Panc1 (cell line): ENCODE results near the gene SERP2. TPM values are rescaled to one million over a fixed set of nuclear protein-coding genes. Genes with fewer than 3 reads are reported as not detected.
A peak's percentile ranks its signal among the peaks of the same experiment; 100 is the strongest.

Source experiments
- ATAC-seq: fragments of 200-7000 bp; cut with Tn5 transposase; 2 replicates; pipeline ENCODE4 v1.9.1; 2020; ENCODE audit warnings: mild to moderate bottlenecking, moderate library complexity
- BruUV-seq: library from RNA; stranded (reverse); fragments of 400-500 nt; replicated peaks from 2 replicates; lab custom pipeline; 2021; lab: Mats Ljungman, UMichigan
- CTCF ChIA-PET: fragments of 300-600 bp; sonication (Branson Sonifier 250); formaldehyde crosslinking; loops from one replicate; lab custom pipeline; 2022; ENCODE audit warnings: antibody characterized with exemption; lab: Charles Lee
- POLR2A ChIA-PET: fragments of 300-600 bp; sonication (Branson Sonifier 250); formaldehyde crosslinking; loops from one replicate; lab custom pipeline; 2022; ENCODE audit warnings: antibody characterized with exemption; lab: Charles Lee
- DNase-seq: peaks from one replicate; pipeline ENCODE4 v3.0.0-alpha.2; 2010; ENCODE audit warnings: low read depth, low spot score
- H3K27ac ChIP-seq: 2 replicates; pipeline ENCODE4 v1.5.1; 2011; ENCODE audit warnings: mild to moderate bottlenecking, low read length, inconsistent platforms
- H3K27me3 ChIP-seq: fragments of 200-500 bp; sonication (Bioruptor generic); 2 replicates; pipeline ENCODE4 v1.6.0; 2014; ENCODE audit warnings: low read length, inconsistent platforms; ENCODE audit not compliant: control insufficient read depth, insufficient read depth
- H3K36me3 ChIP-seq: fragments of 200-500 bp; sonication (Bioruptor generic); 2 replicates; pipeline ENCODE4 v1.5.1; 2014; ENCODE audit warnings: inconsistent platforms, mild to moderate bottlenecking, low read length, moderate library complexity; ENCODE audit not compliant: control insufficient read depth, insufficient read depth
- H3K4me1 ChIP-seq: 2 replicates; pipeline ENCODE4 v1.5.1; 2011; ENCODE audit warnings: inconsistent platforms, mild to moderate bottlenecking, low read length, moderate library complexity; ENCODE audit not compliant: control insufficient read depth, insufficient read depth
- H3K4me3 ChIP-seq, 2 experiments: 2 replicates each; pipeline ENCODE4 v1.5.1; 2011 to 2012; ENCODE audit warnings: low read depth in 2 of 2, low read length in 2 of 2, mild to moderate bottlenecking in 2 of 2, inconsistent platforms in 1 of 2, moderate library complexity in 1 of 2
- H3K9me3 ChIP-seq: fragments of 200-500 bp; sonication (Bioruptor generic); 2 replicates; pipeline ENCODE4 v1.5.1; 2014; ENCODE audit warnings: low read depth, mild to moderate bottlenecking, inconsistent platforms, low read length, moderate library complexity; ENCODE audit not compliant: control insufficient read depth, insufficient read depth
- CTCF ChIP-seq: fragments of 450-650 bp; IDR thresholded peaks from 2 replicates; pipeline ENCODE4 v1.5.1; 2017; ENCODE audit warnings: mild to moderate bottlenecking
- POLR2AphosphoS5 ChIP-seq: IDR thresholded peaks from 2 replicates; pipeline ENCODE4 v1.6.1; 2012; ENCODE audit warnings: mild to moderate bottlenecking, low read depth, low read length, moderate library complexity
- REST ChIP-seq, 2 experiments: IDR thresholded peaks; 2 replicates each; pipeline ENCODE4 v1.6.1; 2011 to 2012; ENCODE audit warnings: low read depth in 2 of 2, control low read depth in 1 of 2, low read length in 1 of 2, mild to moderate bottlenecking in 1 of 2, moderate library complexity in 1 of 2; ENCODE audit not compliant: insufficient read depth in 1 of 2
- SIN3A ChIP-seq: IDR thresholded peaks from 2 replicates; pipeline ENCODE4 v1.6.1; 2012; ENCODE audit warnings: low read depth, mild to moderate bottlenecking, low read length, moderate library complexity, borderline replicate concordance; ENCODE audit not compliant: insufficient read depth
- TCF7L2 ChIP-seq: IDR thresholded peaks from 2 replicates; pipeline ENCODE4 v1.6.1; 2011; ENCODE audit warnings: mild to moderate bottlenecking, low read depth, low read length, inconsistent platforms
- in situ Hi-C: cut with HindIII; loops from 2 replicates; pipeline ENCODE4 v1.10.0; 2016; ENCODE audit warnings: low sequenced_read_pairs, low pct_unique_long_range_greater_than_20kb
- intact Hi-C: fragments of 100-400 bp; cut with micrococcal nuclease; formaldehyde crosslinking; loops from one replicate; pipeline ENCODE4 v1.10.0; 2022; ENCODE audit not compliant: unreplicated experiment
- total RNA-seq: library from RNA; stranded (reverse); gene quantifications from one replicate; pipeline ENCODE4 v1.2.1, GENCODE V29; 2021; ENCODE audit not compliant: unreplicated experiment

SERP2 gene
- total RNA-seq, 1 experiment from 2014 or later, result 0.18 TPM

GRCh38 chr13:44437356-44438233, 64.0 kb downstream of the SERP2 start:
- intact Hi-C loops (loop anchor here (1.0 kb wide), 2 partner anchors 386 to 532 kb away; no protein-coding TSS in a partner anchor), in situ Hi-C loops (no loop called here)
- POLR2A ChIA-PET, result interaction anchor here (0.6 to 1.3 kb wide), 3 partner anchors 131 to 450 kb away, joined by 3 to 4 read pairs (median 3); no protein-coding TSS in a partner anchor
- Histone ChIP-seq H3K27me3 (no peaks in the 10 kb centered on the region), H3K9me3 (no peaks in the 10 kb centered on the region), H3K4me3 (peak overlapping the region; percentile 50 to 61), H3K27ac (peak overlapping the region; percentile 63), H3K36me3 (peaks cover 12% of the 10 kb centered on the region; the same call in 1 of the 2 replicates), H3K4me1 (peaks cover 6% of the 10 kb centered on the region; the same call in 1 of the 2 replicates)
- CTCF ChIA-PET, result interaction anchor here (0.7 to 1.1 kb wide), 2 partner anchors 291 to 529 kb away, joined by 8 to 13 read pairs; no protein-coding TSS in a partner anchor
- no peak for DNase-seq
- BruUV-seq, result no TSS peak
- TF ChIP-seq TCF7L2 (no peak), SIN3A (no peak), CTCF (peak; percentile 39; the same call in 1 of the 2 replicates), POLR2AphosphoS5 (no peak), REST (IDR thresholded peaks at IDR 0.05; ENCODE audit: insufficient read depth in 1 of 2, low read depth in 2 of 2, low read length in 1 of 2) (no peak)
- ATAC-seq, result no peak

GRCh38 chr13:44438234-44438579, 64.6 kb downstream of the SERP2 start:
- POLR2A ChIA-PET, result interaction anchor here (0.6 kb wide), 1 partner anchor 132 kb away, joined by 3 read pairs; no protein-coding TSS in a partner anchor
- H3K27ac ChIP-seq, result no peak overlapping the region
- ATAC-seq (no peak), DNase-seq (no peak)
- no peaks in the 10 kb centered on the region for H3K9me3 ChIP-seq
- H3K27me3 ChIP-seq, result no peaks in the 10 kb centered on the region
- CTCF ChIA-PET, result no interaction called here
- TF ChIP-seq REST (IDR thresholded peaks at IDR 0.05; ENCODE audit: insufficient read depth in 1 of 2, low read depth in 2 of 2, low read length in 1 of 2) (no peak), POLR2AphosphoS5 (no peak), SIN3A (no peak), TCF7L2 (no peak), CTCF (no peak; the same call in 1 of the 2 replicates)
- peaks cover 12% of the 10 kb centered on the region; the same call in 1 of the 2 replicates for H3K36me3 ChIP-seq
- intact Hi-C loops (no loop called here), in situ Hi-C loops (no loop called here)
- peaks cover 6% of the 10 kb centered on the region; the same call in 1 of the 2 replicates for H3K4me1 ChIP-seq
- no TSS peak for BruUV-seq
- H3K4me3 ChIP-seq, result no peak overlapping the region
